Medulla oblongata (tissue), 1 donor: ENCODE results near the gene LYPD4.
"Not testable (repeated sequence)": the region's sequence is repeated elsewhere in the genome, so short reads cannot be mapped to it uniquely, and the experiment has no call there.

ENCODE experiments used
- DNase-seq: peaks from one replicate; pipeline ENCODE4 v3.0.0-alpha.2; 2015; ENCODE audit errors: extremely low spot score

LYPD4 gene

DNA sequence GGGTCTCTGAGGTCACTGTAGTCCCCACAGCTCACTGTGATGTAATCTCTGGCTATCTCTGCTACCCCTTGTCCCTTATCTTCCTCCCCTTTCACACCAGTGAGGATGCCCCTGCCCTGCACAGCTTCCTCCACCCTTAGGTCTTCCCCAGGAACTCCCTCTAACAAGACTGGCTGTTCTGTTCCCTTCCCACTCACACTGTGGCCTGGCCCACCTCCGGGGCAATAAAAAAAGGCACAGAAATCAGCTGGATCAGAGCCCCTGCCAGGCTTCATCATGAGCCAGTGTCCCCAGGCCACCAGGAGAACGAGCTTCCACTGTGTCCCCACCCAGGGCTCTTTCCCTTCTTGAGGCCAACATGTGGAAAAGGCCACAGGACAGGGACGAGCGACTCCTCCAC lies 43.5 kb downstream of the LYPD4 start:
- DNase-seq: no peak

DNA sequence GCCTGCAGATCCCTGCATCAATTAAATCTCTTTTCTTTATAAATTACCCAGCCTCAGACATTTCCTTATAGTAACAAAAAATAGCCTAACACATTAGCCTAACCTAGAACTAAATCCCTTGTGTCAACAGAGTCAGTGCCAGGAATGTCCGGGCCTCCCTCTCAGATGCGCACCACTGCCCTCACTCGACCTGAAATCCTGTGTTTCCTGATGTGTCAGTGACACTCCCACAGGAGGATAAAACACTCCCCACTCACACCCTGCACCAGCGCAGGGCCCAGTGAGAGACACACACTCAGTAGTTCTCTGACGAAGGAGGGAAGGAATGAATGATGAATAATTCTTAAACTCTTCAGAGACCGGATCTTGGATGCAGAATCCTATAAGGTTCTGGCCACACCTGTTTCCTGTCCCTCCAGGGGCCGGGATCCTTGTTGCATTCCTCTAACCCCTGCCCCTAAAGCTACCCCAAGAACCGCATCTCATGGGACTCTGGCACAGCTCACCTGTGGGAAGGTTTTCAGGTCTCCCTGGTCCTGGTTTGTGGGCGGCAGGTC lies 45.0 kb downstream of the LYPD4 start:
- DNase-seq: no peak

GRCh38 chr19:41796901-41797300 lies 47.6 kb downstream of the LYPD4 start:
- no peak for DNase-seq

GRCh38 chr19:41796362-41796761 lies 48.1 kb downstream of the LYPD4 start, which contains the start of gene CEACAM3:
TSS of gene CEACAM3 (plus strand) at chr19:41796587. CDS start at chr19:41796678, 91 bp downstream.
- DNase-seq: no peak

DNA sequence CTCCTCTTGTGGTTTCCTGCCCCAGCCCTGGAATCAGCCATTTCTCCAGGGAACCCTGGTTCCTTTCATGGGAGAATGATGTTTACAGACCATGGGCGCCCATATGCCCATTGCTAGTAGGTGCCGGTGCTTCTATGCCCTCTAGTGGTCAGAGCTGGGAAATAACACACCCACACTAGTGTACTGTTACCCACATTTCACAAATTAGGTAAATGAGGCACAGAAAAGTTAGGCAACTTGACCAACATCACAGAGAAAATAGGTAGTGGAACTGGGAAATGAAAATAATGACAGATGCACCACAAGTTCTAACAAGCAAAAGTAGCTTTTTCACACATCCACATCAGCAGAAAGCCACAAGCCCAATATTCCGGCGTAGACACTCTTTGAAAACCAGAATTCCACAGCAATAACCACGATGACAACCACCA lies 49.4 kb downstream of the LYPD4 start:
- peak; percentile 35 for DNase-seq

- no peak for DNase-seq
These were observed 51.1 kb downstream of the LYPD4 start for GRCh38 chr19:41793414-41793727.

- DNase-seq: peak; percentile 22
These were observed 51.7 kb downstream of the LYPD4 start for GRCh38 chr19:41792513-41793413.

- DNase-seq: not testable (repeated sequence)
These were observed 55.4 kb downstream of the LYPD4 start for GRCh38 chr19:41789053-41789452.

- not testable (repeated sequence) for DNase-seq
These were observed 56.0 kb downstream of the LYPD4 start for GRCh38 chr19:41788518-41788917.
